ENCODE data around the gene SLC34A2.

SLC34A2 gene

GRCh38 chr4:25663781-25664180, 8.1 kb downstream of the SLC34A2 start:
- peak; percentile 37 for DNase-seq

DNA sequence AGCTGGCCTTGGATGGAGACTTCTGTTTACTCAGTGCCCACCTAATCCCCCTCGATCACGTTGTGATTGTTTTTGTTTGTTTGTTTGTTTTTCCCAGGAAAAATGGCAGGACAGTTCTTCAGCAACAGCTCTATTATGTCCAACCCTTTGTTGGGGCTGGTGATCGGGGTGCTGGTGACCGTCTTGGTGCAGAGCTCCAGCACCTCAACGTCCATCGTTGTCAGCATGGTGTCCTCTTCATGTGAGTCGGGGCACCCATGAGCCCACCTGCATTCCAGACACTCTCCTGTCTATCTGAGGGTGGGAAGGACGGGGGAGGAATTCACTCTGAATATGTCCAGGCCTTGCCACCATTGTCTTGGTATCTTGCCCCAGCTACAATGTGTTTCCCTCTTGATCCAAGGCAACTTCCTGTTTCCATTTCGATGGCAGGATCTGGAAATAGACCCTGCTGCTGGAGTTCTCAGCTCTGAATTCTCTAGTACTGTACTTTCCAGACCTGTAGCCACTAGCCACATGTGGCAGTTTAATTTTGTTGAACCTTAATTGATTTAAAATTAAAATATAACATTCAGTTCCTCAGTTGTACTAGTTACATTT, 10.5 kb downstream of the SLC34A2 start:
- no peak for DNase-seq

DNA sequence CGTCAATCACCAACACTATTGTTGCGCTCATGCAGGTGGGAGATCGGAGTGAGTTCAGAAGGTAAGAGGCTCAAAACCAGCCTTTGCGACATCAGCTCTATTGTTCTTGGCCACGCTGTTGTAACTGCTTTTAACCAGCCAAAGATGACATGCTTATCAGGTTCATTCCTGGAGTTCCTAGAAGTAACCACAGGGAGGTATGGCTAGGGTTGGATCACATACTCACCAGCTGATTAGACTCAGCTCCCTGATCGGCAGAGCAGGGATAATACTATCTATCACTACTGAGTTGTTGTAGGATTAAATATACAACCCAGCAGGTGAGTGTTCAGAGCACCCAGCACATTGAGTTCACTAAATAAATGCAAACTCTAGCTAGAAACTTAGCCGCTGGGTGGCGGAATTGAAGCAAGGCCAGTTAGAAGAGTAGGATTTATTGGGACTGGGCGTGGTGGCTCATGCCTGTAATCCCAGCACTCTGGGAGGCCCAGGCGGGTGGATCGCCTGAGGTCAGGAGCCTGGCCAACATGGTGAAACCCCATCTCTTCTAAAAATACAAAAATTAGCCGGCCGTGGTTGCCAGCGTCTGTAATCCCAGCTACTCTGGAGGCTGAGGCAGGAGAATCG, 12.4 kb downstream of the SLC34A2 start:
- no peak for DNase-seq

GRCh38 chr4:25670991-25671390, 15.3 kb downstream of the SLC34A2 start:
- DNase-seq: peak; percentile 22

DNA sequence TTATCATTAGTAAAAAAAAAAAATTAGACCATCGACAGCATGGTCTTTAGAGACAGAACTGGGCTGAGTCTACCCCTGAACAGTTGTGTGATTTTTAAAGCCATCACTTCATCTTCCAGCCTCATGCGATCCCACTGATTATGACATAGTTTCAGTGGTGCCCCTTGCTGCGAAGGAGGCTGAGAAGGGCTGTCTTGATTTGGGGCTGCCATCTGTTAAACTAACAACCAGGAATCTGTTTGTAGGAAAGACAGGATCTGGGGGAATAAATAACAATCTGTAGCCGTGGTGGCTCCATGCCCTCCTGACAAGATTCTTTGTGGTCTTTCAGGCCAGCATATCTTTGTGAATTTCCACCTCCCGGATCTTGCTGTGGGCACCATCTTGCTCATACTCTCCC, 17.1 kb downstream of the SLC34A2 start:
- no peak for DNase-seq

DNA sequence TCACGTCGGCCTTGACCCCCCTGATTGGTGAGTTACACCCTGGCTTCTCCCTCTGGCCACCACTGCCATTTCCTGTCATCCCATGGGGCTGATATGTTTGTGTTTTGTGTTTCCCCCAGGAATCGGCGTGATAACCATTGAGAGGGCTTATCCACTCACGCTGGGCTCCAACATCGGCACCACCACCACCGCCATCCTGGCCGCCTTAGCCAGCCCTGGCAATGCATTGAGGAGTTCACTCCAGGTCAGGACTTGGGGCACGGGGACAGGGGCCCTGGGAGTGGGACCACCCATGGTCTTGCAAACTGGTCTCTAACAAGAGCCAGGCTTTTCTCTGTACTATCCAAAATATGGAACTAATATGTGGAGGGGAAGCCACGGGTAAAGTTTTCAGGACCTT, 18.7 kb downstream of the SLC34A2 start:
- no peak for DNase-seq

DNA sequence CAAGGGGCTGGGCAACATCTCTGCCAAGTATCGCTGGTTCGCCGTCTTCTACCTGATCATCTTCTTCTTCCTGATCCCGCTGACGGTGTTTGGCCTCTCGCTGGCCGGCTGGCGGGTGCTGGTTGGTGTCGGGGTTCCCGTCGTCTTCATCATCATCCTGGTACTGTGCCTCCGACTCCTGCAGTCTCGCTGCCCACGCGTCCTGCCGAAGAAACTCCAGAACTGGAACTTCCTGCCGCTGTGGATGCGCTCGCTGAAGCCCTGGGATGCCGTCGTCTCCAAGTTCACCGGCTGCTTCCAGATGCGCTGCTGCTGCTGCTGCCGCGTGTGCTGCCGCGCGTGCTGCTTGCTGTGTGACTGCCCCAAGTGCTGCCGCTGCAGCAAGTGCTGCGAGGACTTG, 20.6 kb downstream of the SLC34A2 start:
- DNase-seq: no peak

DNA sequence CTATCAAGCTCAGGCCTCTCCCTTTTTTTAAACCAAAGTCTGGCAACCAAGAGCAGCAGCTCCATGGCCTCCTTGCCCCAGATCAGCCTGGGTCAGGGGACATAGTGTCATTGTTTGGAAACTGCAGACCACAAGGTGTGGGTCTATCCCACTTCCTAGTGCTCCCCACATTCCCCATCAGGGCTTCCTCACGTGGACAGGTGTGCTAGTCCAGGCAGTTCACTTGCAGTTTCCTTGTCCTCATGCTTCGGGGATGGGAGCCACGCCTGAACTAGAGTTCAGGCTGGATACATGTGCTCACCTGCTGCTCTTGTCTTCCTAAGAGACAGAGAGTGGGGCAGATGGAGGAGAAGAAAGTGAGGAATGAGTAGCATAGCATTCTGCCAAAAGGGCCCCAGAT, 21.5 kb downstream of the SLC34A2 start:
- no peak for DNase-seq

DNA sequence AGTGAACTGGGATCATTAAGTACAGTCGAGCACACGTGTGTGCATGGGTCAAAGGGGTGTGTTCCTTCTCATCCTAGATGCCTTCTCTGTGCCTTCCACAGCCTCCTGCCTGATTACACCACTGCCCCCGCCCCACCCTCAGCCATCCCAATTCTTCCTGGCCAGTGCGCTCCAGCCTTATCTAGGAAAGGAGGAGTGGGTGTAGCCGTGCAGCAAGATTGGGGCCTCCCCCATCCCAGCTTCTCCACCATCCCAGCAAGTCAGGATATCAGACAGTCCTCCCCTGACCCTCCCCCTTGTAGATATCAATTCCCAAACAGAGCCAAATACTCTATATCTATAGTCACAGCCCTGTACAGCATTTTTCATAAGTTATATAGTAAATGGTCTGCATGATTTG, 22.3 kb downstream of the SLC34A2 start:
- DNase-seq: no peak

DNA sequence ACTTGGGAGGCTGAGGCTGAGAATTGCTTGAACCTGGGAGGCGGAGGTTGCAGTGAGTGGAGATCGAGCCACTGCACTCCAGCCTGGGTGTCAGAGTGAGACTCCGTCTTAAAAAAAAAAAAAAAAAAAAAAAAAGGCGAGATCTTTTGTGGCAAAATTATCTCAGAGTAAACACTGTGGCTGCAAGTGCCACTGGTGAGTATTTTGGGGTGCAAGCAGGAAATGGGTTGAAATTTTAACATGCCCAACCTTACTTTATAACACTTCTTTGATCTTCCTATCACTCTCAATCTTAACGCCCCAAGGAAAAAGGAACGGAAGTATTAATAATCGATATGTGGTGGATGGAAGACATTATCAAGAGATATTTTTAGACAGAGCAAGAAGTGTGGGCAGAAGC, 32.1 kb downstream of the SLC34A2 start:
- DNase-seq: no peak

DNA sequence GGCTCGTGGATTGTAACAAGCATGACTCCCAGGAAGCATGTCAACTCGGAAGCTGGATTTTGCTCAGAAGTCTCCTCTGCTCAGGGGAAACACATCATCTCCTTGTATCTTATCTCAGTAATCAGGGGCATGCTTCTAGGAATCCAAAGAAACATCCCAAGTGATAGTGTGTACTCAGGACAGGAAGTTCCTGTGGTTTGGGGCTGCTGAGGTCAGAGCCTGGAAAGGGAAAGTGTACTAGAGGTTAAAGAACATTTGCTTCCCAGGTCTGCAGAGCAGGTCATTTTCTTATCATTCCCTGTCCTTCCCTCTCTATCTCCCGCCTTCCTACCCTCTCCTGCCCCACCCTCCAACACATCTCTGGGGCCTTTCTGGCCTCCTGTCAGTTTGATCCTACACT, 38.8 kb downstream of the SLC34A2 start:
- DNase-seq: no peak

DNA sequence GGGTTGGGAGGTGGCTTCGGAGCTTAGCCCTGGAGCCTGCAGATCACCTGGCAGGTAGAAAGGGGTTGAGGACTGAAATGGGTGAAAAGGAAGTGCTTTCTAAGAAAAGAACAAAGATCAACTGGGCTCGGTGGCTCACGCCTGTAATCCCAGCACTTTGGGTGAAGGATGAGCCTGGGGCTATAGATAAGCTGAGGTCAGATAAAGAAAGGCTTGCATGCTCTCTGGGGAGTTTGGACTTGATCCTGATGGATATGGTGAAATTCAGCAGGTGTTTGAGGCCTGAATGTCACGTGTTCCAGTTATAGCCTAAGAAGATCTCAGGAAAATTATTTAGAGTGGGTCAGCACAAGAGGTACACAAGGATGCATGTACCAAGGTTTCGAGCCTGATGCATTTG, 40.8 kb downstream of the SLC34A2 start:
- no peak for DNase-seq

DNA sequence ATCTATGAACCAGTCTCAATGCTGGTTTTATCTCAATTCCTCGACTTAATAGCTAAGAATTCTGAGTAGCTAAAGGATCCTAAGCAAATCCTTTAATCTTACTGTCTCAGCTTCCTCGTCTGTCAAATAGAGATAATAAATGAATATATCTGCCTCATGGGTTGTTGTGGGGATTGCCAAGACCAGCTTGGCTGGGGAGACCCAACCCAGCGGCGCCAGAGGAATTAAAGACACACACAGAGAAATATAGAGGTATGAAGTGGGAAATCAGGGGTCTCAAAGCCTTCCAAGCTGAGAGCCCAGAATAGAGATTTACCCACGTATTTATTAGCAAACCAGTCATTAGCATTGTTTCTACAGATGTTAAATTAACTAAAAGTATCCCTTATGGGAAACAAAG, 41.9 kb downstream of the SLC34A2 start:
- no peak for DNase-seq

DNA sequence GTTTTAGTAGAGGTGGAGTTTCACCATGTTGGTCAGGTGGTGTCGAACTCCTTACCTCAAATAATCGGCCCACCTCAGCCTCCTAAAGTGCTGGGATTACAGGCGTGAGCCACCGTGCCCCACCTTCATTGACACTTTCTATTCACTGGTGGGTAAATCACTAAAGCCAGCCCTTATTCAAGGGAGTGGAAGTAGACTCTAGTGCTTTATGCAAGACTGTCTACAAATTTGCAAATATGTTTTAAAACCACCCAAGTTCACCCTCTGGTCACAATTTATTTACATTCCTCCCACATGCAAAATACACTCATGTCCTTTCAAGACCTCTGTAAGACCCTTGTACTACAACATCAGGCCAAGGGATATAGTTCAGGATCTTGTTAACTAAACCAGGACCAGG, 45.0 kb downstream of the SLC34A2 start:
- DNase-seq: no peak

GRCh38 chr4:25702848-25703247, 47.2 kb downstream of the SLC34A2 start:
- DNase-seq: peak; percentile 35

GRCh38 chr4:25703731-25704388, 48.2 kb downstream of the SLC34A2 start:
- DNase-seq: no peak

GRCh38 chr4:25704516-25704915, 48.9 kb downstream of the SLC34A2 start:
- no peak for DNase-seq

- DNase-seq: no peak
These were observed 55.0 kb downstream of the SLC34A2 start for GRCh38 chr4:25710637-25711036.

- DNase-seq: no peak
These were observed 57.0 kb downstream of the SLC34A2 start for GRCh38 chr4:25712611-25713010.

DNA sequence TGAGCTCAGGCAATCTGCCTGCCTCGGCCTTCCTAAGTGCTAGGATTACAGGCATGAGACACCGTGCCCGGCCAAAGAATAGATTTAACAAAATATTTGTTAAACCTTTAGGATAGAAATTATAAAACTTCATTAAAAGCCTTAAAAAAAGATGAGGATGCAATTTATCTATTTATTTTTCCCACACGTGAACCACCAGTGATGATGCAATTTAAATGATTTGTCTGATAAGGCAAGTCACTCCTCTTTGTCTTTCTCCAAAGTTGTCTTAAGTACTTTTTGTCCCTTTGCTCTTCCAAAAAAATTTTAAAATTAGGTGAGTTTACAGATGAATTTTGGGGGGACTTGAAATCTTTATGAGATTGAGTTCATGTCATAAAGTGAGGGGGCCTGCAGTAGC, 58.2 kb downstream of the SLC34A2 start:
- DNase-seq: no peak

DNA sequence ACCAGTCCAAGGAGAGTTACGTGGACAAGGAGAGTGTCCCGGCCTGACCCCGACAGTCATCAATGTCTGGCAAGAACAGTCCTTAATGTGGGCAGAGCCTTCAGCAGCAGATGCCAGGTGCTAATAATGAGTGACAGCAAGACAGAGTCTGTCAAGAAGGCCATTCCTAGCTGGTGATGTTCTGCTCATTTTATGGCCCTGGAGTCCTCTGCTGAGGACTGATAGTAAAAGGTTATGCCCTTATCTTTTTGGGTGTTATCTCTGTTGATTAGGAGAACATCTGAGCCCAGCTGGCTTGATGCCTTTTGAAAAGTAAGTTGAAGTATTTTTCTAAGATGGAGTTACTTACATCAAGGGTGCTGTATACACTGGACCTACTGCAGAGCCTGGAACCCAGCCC, 67.3 kb downstream of the SLC34A2 start:
- DNase-seq: no peak

- no peak for DNase-seq
These were observed 67.8 kb downstream of the SLC34A2 start for GRCh38 chr4:25723409-25723808.

DNA sequence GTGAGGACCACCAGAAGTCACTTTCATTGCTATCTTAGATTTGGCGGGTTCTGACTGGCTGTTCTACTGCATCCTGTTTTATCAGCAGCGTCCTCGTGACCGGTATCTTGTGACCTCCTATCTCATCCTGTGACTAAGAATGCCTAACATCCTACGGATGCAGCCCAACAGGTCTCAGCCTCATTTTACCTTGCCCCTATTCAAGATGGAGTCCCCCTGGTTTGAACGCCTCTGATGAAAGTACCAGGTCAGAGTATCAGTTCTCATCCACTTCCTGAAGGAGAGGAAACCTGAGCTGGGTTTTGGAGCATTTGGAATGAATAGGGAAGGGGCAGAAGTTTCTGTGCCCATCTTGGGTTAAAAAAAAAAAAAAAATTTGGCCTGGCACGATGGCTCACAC, 70.2 kb downstream of the SLC34A2 start:
- no peak for DNase-seq

GRCh38 chr4:25727711-25728493, 72.3 kb downstream of the SLC34A2 start:
- no peak for DNase-seq

All from femur (tissue), 1 donor.